Measurements from ENCODE around the gene DLGAP1. TPM values are rescaled to one million over a fixed set of nuclear protein-coding genes. Genes with fewer than 3 reads are reported as not detected.
"Not testable (repeated sequence)": the region's sequence is repeated elsewhere in the genome, so short reads cannot be mapped to it uniquely, and the experiment has no call there.

The DLGAP1 gene
- total RNA-seq, 1 donor from 2014 or later: 2.0 TPM

GRCh38 chr18:4309227-4309626 lies 145.9 kb downstream of the DLGAP1 start:
- DNase-seq (ENCODE audit: low spot score in 2 of 2): no peak
- Histone ChIP-seq H3K27ac (no peak overlapping the region), H3K27me3 (no peaks in the 10 kb centered on the region), H3K4me3 (no peak overlapping the region), H3K9me3 (no peaks in the 10 kb centered on the region), H3K4me1 (no peaks in the 10 kb centered on the region), H3K36me3 (no peaks in the 10 kb centered on the region)
- no peak for TF ChIP-seq CTCF (IDR thresholded peaks at IDR 0.05)
- intact Hi-C loops (cut with DNase I): no loop called here

- no peak overlapping the region for H3K27ac ChIP-seq
- TF ChIP-seq CTCF (IDR thresholded peaks at IDR 0.05): no peak
- no peaks in the 10 kb centered on the region for H3K27me3 ChIP-seq
- H3K36me3 ChIP-seq: no peaks in the 10 kb centered on the region
- H3K4me3 ChIP-seq: no peak overlapping the region
- DNase-seq (ENCODE audit: low spot score in 2 of 2): no peak
- no peaks in the 10 kb centered on the region for H3K4me1 ChIP-seq
- H3K9me3 ChIP-seq: no peaks in the 10 kb centered on the region
- intact Hi-C loops (cut with DNase I): no loop called here
Measured at GRCh38 chr18:4308576-4308975, 146.5 kb downstream of the DLGAP1 start.

GRCh38 chr18:4299395-4299794 lies 155.7 kb downstream of the DLGAP1 start:
- no peaks in the 10 kb centered on the region for H3K4me1 ChIP-seq
- intact Hi-C loops (cut with DNase I): no loop called here
- H3K27me3 ChIP-seq: no peaks in the 10 kb centered on the region
- no peak overlapping the region for H3K27ac ChIP-seq
- DNase-seq (ENCODE audit: low spot score in 2 of 2): no peak
- TF ChIP-seq CTCF (IDR thresholded peaks at IDR 0.05): no peak
- H3K4me3 ChIP-seq: no peak overlapping the region
- no peaks in the 10 kb centered on the region for H3K36me3 ChIP-seq
- no peaks in the 10 kb centered on the region for H3K9me3 ChIP-seq

- H3K36me3 ChIP-seq: no peaks in the 10 kb centered on the region
- no peak for TF ChIP-seq CTCF (IDR thresholded peaks at IDR 0.05)
- H3K27ac ChIP-seq: no peak overlapping the region
- H3K9me3 ChIP-seq: no peaks in the 10 kb centered on the region
- no peak overlapping the region for H3K4me3 ChIP-seq
- no peak for DNase-seq (ENCODE audit: low spot score in 2 of 2)
- no peaks in the 10 kb centered on the region for H3K4me1 ChIP-seq
- intact Hi-C loops (cut with DNase I): no loop called here
- no peaks in the 10 kb centered on the region for H3K27me3 ChIP-seq
Measured at GRCh38 chr18:4293337-4293736, 161.8 kb downstream of the DLGAP1 start.

- H3K4me1 ChIP-seq: no peaks in the 10 kb centered on the region
- intact Hi-C loops (cut with DNase I): no loop called here
- H3K27ac ChIP-seq: no peak overlapping the region
- TF ChIP-seq CTCF (IDR thresholded peaks at IDR 0.05): no peak
- no peaks in the 10 kb centered on the region for H3K36me3 ChIP-seq
- no peak for DNase-seq (ENCODE audit: low spot score in 2 of 2)
- H3K27me3 ChIP-seq: no peaks in the 10 kb centered on the region
- no peaks in the 10 kb centered on the region for H3K9me3 ChIP-seq
- H3K4me3 ChIP-seq: no peak overlapping the region
Measured at GRCh38 chr18:4292696-4293095, 162.4 kb downstream of the DLGAP1 start.

GRCh38 chr18:4287340-4287739 lies 167.8 kb downstream of the DLGAP1 start:
- H3K4me3 ChIP-seq; intact Hi-C loops (cut with DNase I); H3K9me3 ChIP-seq; H3K27me3 ChIP-seq; H3K4me1 ChIP-seq; H3K27ac ChIP-seq; DNase-seq (ENCODE audit: low spot score in 2 of 2); H3K36me3 ChIP-seq: not testable (repeated sequence)

All from ascending aorta (tissue), 2 donors.